Putamen (tissue), 1 donor: ENCODE measurements around the gene TBATA.

Experiments used
- DNase-seq: peaks from one replicate; pipeline ENCODE4 v3.0.0-alpha.2; 2016; ENCODE audit warnings: low spot score

Gene TBATA

GRCh38 chr10:70809011-70809611, 23.9 kb upstream of the TBATA start:
- no peak for DNase-seq

GRCh38 chr10:70807556-70807955, 22.4 kb upstream of the TBATA start:
- DNase-seq, result no peak

- no peak for DNase-seq
These were observed 21.7 kb upstream of the TBATA start for GRCh38 chr10:70806841-70807240.

- DNase-seq, result no peak
These were observed 20.5 kb upstream of the TBATA start for GRCh38 chr10:70805619-70806215.

- DNase-seq, result no peak
These were observed 19.2 kb upstream of the TBATA start for GRCh38 chr10:70804421-70804808.

GRCh38 chr10:70803775-70804420, 18.7 kb upstream of the TBATA start:
- DNase-seq, result no peak

- no peak for DNase-seq
These were observed 16.7 kb upstream of the TBATA start for GRCh38 chr10:70801854-70802253.

- no peak for DNase-seq
These were observed 13.9 kb upstream of the TBATA start for GRCh38 chr10:70799124-70799523.

- no peak for DNase-seq
These were observed 12.7 kb upstream of the TBATA start for GRCh38 chr10:70797840-70798239.

- no peak for DNase-seq
These were observed 10.4 kb upstream of the TBATA start for GRCh38 chr10:70795613-70796012.

- no peak for DNase-seq
These were observed 6.3 kb upstream of the TBATA start for GRCh38 chr10:70791386-70792039.

- DNase-seq, result no peak
These were observed 1.7 kb upstream of the TBATA start for GRCh38 chr10:70786799-70787415.

- no peak for DNase-seq
These were observed 706 bp downstream of the TBATA start for GRCh38 chr10:70784471-70784870.

- no peak for DNase-seq
These were observed 1.2 kb downstream of the TBATA start for GRCh38 chr10:70784016-70784415.

- DNase-seq, result no peak
These were observed 2.2 kb downstream of the TBATA start for GRCh38 chr10:70782746-70783680.

- DNase-seq, result no peak
These were observed 3.0 kb downstream of the TBATA start for GRCh38 chr10:70782086-70782745.

GRCh38 chr10:70781461-70782051, 3.6 kb downstream of the TBATA start:
- DNase-seq, result no peak

- no peak for DNase-seq
These were observed 4.4 kb downstream of the TBATA start for GRCh38 chr10:70780772-70781171.

GRCh38 chr10:70780370-70780760, 4.8 kb downstream of the TBATA start:
- no peak for DNase-seq

- no peak for DNase-seq
These were observed 5.4 kb downstream of the TBATA start for GRCh38 chr10:70779511-70780369.
